IPS DF 6.9 (cell line): ENCODE measurements around the gene DOCK10.

ENCODE experiments used
- DNase-seq: peaks from one replicate; pipeline ENCODE4 v3.0.0-alpha.2; 2013; ENCODE audit warnings: low read depth, low spot score
- H3K27ac ChIP-seq: one replicate; pipeline ENCODE4 v1.5.1; 2013; ENCODE audit warnings: low read length, control low read depth
- H3K27me3 ChIP-seq: 2 replicates; pipeline ENCODE4 v1.6.1; 2013; ENCODE audit warnings: mild to moderate bottlenecking, low read length; ENCODE audit not compliant: control insufficient read depth, insufficient read depth
- H3K36me3 ChIP-seq: 2 replicates; pipeline ENCODE4 v1.6.1; 2013; ENCODE audit warnings: low read length; ENCODE audit not compliant: control insufficient read depth, insufficient read depth
- H3K4me1 ChIP-seq: 2 replicates; pipeline ENCODE4 v1.6.1; 2013; ENCODE audit warnings: low read length; ENCODE audit not compliant: control insufficient read depth, insufficient read depth
- H3K4me3 ChIP-seq: 2 replicates; pipeline ENCODE4 v1.5.1; 2013; ENCODE audit warnings: mild to moderate bottlenecking, low read length
- H3K9me3 ChIP-seq: 2 replicates; pipeline ENCODE4 v1.6.1; 2013; ENCODE audit warnings: low read length, inconsistent platforms; ENCODE audit not compliant: control insufficient read depth, insufficient read depth
- WGBS: extraction: QIAGEN DNeasy Blood & Tissue Kit; methylation state at CpG from one replicate; pipeline ENCODE4 v1.1.7; 2013; ENCODE audit warnings: mixed read lengths, missing lambda C conversion rate; ENCODE audit not compliant: insufficient read length, insufficient coverage; 5-methylcytosine and 5-hydroxymethylcytosine counted together

The DOCK10 gene

GRCh38 chr2:224999754-225000153 is 42.5 kb downstream of the DOCK10 start:
- H3K4me1 ChIP-seq = no peaks in the 10 kb centered on the region
- H3K9me3 ChIP-seq = no peaks in the 10 kb centered on the region
- no peak overlapping the region for H3K27ac ChIP-seq
- no peak overlapping the region for H3K4me3 ChIP-seq
- H3K27me3 ChIP-seq = no peaks in the 10 kb centered on the region
- H3K36me3 ChIP-seq = no peaks in the 10 kb centered on the region
- no CpG with 5 or more reads among the region's 3 CpGs for WGBS
- DNase-seq = no peak

GRCh38 chr2:224999321-224999720 is 42.9 kb downstream of the DOCK10 start:
- no peaks in the 10 kb centered on the region for H3K36me3 ChIP-seq
- DNase-seq = no peak
- no CpG with 5 or more reads among the region's 1 CpG for WGBS

GRCh38 chr2:224997802-224998201 is 44.5 kb downstream of the DOCK10 start:
- H3K36me3 ChIP-seq = no peaks in the 10 kb centered on the region
- H3K9me3 ChIP-seq = no peaks in the 10 kb centered on the region
- no CpG with 5 or more reads among the region's 8 CpGs for WGBS
- H3K4me3 ChIP-seq = no peak overlapping the region
- H3K27ac ChIP-seq = no peak overlapping the region
- no peak for DNase-seq
- no peaks in the 10 kb centered on the region for H3K27me3 ChIP-seq
- H3K4me1 ChIP-seq = no peaks in the 10 kb centered on the region

More at GRCh38 chr2:224999321-224999720, 42.9 kb downstream of the DOCK10 start:
- Histone ChIP-seq H3K27me3 (no peaks in the 10 kb centered on the region), H3K4me3 (no peak overlapping the region), H3K27ac (no peak overlapping the region), H3K9me3 (no peaks in the 10 kb centered on the region), H3K4me1 (no peaks in the 10 kb centered on the region)

- WGBS = no CpG with 5 or more reads among the region's 3 CpGs
- H3K27ac ChIP-seq = no peak overlapping the region
- H3K4me1 ChIP-seq = no peaks in the 10 kb centered on the region
- no peak for DNase-seq
- no peak overlapping the region for H3K4me3 ChIP-seq
- H3K9me3 ChIP-seq = no peaks in the 10 kb centered on the region
- H3K36me3 ChIP-seq = no peaks in the 10 kb centered on the region
- H3K27me3 ChIP-seq = no peaks in the 10 kb centered on the region
Measured at GRCh38 chr2:224995419-224995818, 46.8 kb downstream of the DOCK10 start.

- H3K27ac ChIP-seq = no peak overlapping the region
- WGBS = no CpG with 5 or more reads among the region's 1 CpG
- no peaks in the 10 kb centered on the region for H3K36me3 ChIP-seq
- no peak for DNase-seq
- H3K9me3 ChIP-seq = no peaks in the 10 kb centered on the region
- H3K27me3 ChIP-seq = no peaks in the 10 kb centered on the region
- no peaks in the 10 kb centered on the region for H3K4me1 ChIP-seq
- H3K4me3 ChIP-seq = no peak overlapping the region
Measured at GRCh38 chr2:224994242-224994823, 47.9 kb downstream of the DOCK10 start.

GRCh38 chr2:224990710-224991109 is 51.6 kb downstream of the DOCK10 start:
- Histone ChIP-seq H3K27ac (no peak overlapping the region), H3K36me3 (no peaks in the 10 kb centered on the region), H3K4me1 (no peaks in the 10 kb centered on the region), H3K4me3 (no peak overlapping the region), H3K9me3 (no peaks in the 10 kb centered on the region), H3K27me3 (no peaks in the 10 kb centered on the region)
- WGBS = no CpG with 5 or more reads among the region's 3 CpGs
- DNase-seq = no peak

- no peaks in the 10 kb centered on the region for H3K27me3 ChIP-seq
- no peak for DNase-seq
- H3K36me3 ChIP-seq = no peaks in the 10 kb centered on the region
- no peak overlapping the region for H3K4me3 ChIP-seq
- WGBS = no CpG with 5 or more reads among the region's 4 CpGs
- no peak overlapping the region for H3K27ac ChIP-seq
- 0 out of 2 replicates have a peak, but pooled peaks cover 1% of the 10 kb centered on the region for H3K4me1 ChIP-seq
- no peaks in the 10 kb centered on the region for H3K9me3 ChIP-seq
Measured at GRCh38 chr2:224987733-224988132, 54.5 kb downstream of the DOCK10 start.

- H3K36me3 ChIP-seq = no peaks in the 10 kb centered on the region
- no peak for DNase-seq
- H3K27me3 ChIP-seq = no peaks in the 10 kb centered on the region
- WGBS = no CpG with 5 or more reads among the region's 1 CpG
- 0 out of 2 replicates have a peak, but pooled peaks cover 1% of the 10 kb centered on the region for H3K4me1 ChIP-seq
- H3K27ac ChIP-seq = no peak overlapping the region
- H3K4me3 ChIP-seq = no peak overlapping the region
- no peaks in the 10 kb centered on the region for H3K9me3 ChIP-seq
Measured at GRCh38 chr2:224986477-224986876, 55.8 kb downstream of the DOCK10 start.

- WGBS = no CpG with 5 or more reads among the region's 5 CpGs
- no peak overlapping the region for H3K4me3 ChIP-seq
- no peak overlapping the region for H3K27ac ChIP-seq
Measured at GRCh38 chr2:224984637-224985036, 57.6 kb downstream of the DOCK10 start.

GRCh38 chr2:224983712-224984554 is 58.3 kb downstream of the DOCK10 start:
- Histone ChIP-seq H3K27me3 (no peaks in the 10 kb centered on the region), H3K4me3 (no peak overlapping the region), H3K9me3 (no peaks in the 10 kb centered on the region), H3K4me1 (0 out of 2 replicates have a peak, but pooled peaks cover 1% of the 10 kb centered on the region), H3K36me3 (no peaks in the 10 kb centered on the region), H3K27ac (no peak overlapping the region)
- DNase-seq = no peak
- WGBS = no CpG with 5 or more reads among the region's 11 CpGs

More at GRCh38 chr2:224984637-224985036, 57.6 kb downstream of the DOCK10 start:
- no peaks in the 10 kb centered on the region for H3K36me3 ChIP-seq
- no peaks in the 10 kb centered on the region for H3K27me3 ChIP-seq
- H3K4me1 ChIP-seq = 0 out of 2 replicates have a peak, but pooled peaks cover 1% of the 10 kb centered on the region
- no peaks in the 10 kb centered on the region for H3K9me3 ChIP-seq
- no peak for DNase-seq
